Fibroblast of pulmonary artery (primary cell): ENCODE results near the gene ARHGAP10.

Source experiments
- DNase-seq: peaks from one replicate; pipeline ENCODE4 v3.0.0-alpha.2; 2010; ENCODE audit warnings: low read depth
- H3K4me3 ChIP-seq: replicated peaks from 2 replicates; pipeline ENCODE4 v1.5.1; 2011; ENCODE audit warnings: low read depth, mild to moderate bottlenecking, control low read depth, low read length, moderate library complexity
- TF ChIP-seq, protein P1 (sequence below): IDR thresholded peaks from 2 replicates; pipeline ENCODE4 v1.5.1; 2011; ENCODE audit warnings: mild to moderate bottlenecking, control low read depth, low read length, inconsistent platforms; ENCODE audit errors: missing control alignments

ARHGAP10 gene

GRCh38 chr4:148091896-148092295 lies 360.0 kb downstream of the ARHGAP10 start:
- TF ChIP-seq, protein P1, sequence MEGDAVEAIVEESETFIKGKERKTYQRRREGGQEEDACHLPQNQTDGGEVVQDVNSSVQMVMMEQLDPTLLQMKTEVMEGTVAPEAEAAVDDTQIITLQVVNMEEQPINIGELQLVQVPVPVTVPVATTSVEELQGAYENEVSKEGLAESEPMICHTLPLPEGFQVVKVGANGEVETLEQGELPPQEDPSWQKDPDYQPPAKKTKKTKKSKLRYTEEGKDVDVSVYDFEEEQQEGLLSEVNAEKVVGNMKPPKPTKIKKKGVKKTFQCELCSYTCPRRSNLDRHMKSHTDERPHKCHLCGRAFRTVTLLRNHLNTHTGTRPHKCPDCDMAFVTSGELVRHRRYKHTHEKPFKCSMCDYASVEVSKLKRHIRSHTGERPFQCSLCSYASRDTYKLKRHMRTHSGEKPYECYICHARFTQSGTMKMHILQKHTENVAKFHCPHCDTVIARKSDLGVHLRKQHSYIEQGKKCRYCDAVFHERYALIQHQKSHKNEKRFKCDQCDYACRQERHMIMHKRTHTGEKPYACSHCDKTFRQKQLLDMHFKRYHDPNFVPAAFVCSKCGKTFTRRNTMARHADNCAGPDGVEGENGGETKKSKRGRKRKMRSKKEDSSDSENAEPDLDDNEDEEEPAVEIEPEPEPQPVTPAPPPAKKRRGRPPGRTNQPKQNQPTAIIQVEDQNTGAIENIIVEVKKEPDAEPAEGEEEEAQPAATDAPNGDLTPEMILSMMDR: no peak
- DNase-seq: no peak
- H3K4me3 ChIP-seq: no peak overlapping the region

GRCh38 chr4:148092316-148093014 lies 360.6 kb downstream of the ARHGAP10 start:
- H3K4me3 ChIP-seq: no peak overlapping the region
- TF ChIP-seq, protein P1: no peak
- no peak for DNase-seq

GRCh38 chr4:148093065-148093464 lies 361.2 kb downstream of the ARHGAP10 start:
- TF ChIP-seq, protein P1: no peak
- no peak for DNase-seq
- no peak overlapping the region for H3K4me3 ChIP-seq

- DNase-seq: no peak
- H3K4me3 ChIP-seq: no peak overlapping the region
- TF ChIP-seq, protein P1: no peak
These were observed 362.3 kb downstream of the ARHGAP10 start for GRCh38 chr4:148094149-148094548.

DNA sequence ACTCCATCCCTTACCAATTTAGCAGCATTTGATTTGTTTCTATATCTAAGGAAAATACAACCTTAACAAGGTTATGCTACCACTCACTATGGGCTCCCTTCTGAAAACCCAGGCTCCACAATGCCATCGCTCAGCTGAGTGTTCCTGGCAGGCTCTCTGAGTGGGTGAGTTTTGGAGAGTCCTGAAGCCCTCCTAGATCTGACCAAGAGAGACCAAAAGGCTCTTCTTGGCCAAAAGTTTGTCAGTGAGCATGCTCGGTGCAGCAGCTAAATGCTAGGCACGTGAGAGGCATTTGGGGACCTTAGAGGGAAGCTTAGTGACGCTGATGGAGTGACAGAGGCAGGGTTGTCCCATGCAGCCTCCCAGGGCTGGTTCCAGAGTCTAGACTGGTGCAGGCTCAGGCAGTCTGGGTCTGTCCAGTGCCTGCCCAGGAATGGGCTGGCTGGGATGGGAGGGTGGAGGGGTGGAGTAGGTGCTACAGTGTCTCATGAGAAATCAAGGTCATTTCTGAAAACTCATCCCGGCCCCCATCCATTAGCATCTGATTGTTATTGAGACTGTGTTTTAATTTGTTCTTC lies 363.5 kb downstream of the ARHGAP10 start:
- TF ChIP-seq, protein P1: no peak
- no peak overlapping the region for H3K4me3 ChIP-seq
- DNase-seq: no peak

DNA sequence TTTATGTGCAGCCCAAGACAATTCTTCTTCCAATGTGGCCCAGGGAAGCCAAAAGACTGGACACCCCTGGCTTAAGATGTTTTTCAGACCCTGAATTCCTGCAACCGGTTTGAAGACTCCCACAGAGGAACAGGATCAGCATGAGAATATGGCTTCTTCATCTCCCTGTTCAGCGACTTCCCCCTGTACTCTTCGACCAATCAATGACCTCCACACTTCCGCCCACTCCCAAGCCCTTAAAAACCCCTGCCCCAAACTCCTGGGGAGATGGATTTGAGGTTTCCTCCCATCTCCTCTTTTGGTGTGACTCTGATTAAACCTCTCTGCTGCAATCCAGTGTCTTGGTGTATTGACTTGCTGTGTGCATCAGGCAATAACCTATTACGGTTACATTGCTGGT lies 365.9 kb downstream of the ARHGAP10 start:
- H3K4me3 ChIP-seq: no peak overlapping the region
- no peak for DNase-seq
- TF ChIP-seq, protein P1: no peak

DNA sequence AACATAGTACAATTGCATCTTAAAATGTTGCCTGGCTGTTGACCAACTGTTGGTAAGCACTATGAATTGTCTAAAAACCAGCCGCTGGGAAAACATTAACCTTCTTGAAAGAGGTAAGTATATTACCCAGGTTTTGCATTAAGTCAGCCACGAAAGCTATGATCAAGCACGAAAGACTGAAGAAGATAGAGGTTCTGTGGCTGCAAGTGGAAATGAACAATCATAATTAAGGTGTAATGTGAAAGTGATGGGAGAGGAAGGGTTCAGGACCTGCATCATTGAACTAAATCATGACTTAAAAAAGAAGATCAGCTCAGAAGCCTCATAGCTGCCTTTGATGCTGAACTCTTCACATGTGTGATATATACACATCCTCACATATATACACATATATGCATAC lies 369.3 kb downstream of the ARHGAP10 start:
- no peak for DNase-seq
- H3K4me3 ChIP-seq: no peak overlapping the region
- TF ChIP-seq, protein P1: no peak
